Subcutaneous abdominal adipose tissue (tissue), 5 donors: Measurements from ENCODE around the gene EED.

ENCODE experiments used
- H3K27ac ChIP-seq: one replicate; pipeline ENCODE4 v1.7.0; 2013; ENCODE audit warnings: low read depth, mild to moderate bottlenecking, inconsistent platforms, low read length, moderate library complexity
- H3K27me3 ChIP-seq, 5 donors: one replicate each; pipeline ENCODE4 v1.7.0; 2013; ENCODE audit warnings: low read length in 5 of 5, inconsistent platforms in 1 of 5; ENCODE audit not compliant: control insufficient read depth in 5 of 5, insufficient read depth in 4 of 5
- H3K36me3 ChIP-seq, 5 donors: one replicate each; pipeline ENCODE4 v1.7.0; 2013; ENCODE audit warnings: low read length in 5 of 5; ENCODE audit not compliant: control insufficient read depth in 5 of 5, insufficient read depth in 5 of 5
- H3K4me1 ChIP-seq, 5 donors: one replicate each; pipeline ENCODE4 v1.7.0; 2013; ENCODE audit warnings: low read length in 5 of 5, mild to moderate bottlenecking in 3 of 5, moderate library complexity in 1 of 5; ENCODE audit not compliant: control insufficient read depth in 5 of 5, insufficient read depth in 5 of 5
- H3K4me3 ChIP-seq, 5 donors: one replicate each; pipeline ENCODE4 v1.7.0; 2013; ENCODE audit warnings: low read length in 5 of 5, low read depth in 1 of 5
- H3K9ac ChIP-seq, 5 donors: one replicate each; pipeline ENCODE4 v1.7.0; 2013; ENCODE audit warnings: low read length in 5 of 5, mild to moderate bottlenecking in 4 of 5, moderate library complexity in 3 of 5
- H3K9me3 ChIP-seq, 5 donors: one replicate each; pipeline ENCODE4 v1.7.0; 2013; ENCODE audit warnings: low read length in 5 of 5; ENCODE audit not compliant: control insufficient read depth in 5 of 5
- donor health status: healthy.
- donor health status: healthy.
- donor health status: healthy.
- donor health status: healthy.
- donor health status: healthy.

The EED gene

GRCh38 chr11:86246293-86246675 is 1.7 kb downstream of the EED start:
- Histone ChIP-seq H3K27me3 (no peaks in the 10 kb centered on the region), H3K4me1 (peaks cover 5 to 38% (median 31%) of the 10 kb centered on the region in 5 donors), H3K36me3 (no peaks in the 10 kb centered on the region), H3K9me3 (no peaks in the 10 kb centered on the region), H3K27ac (no peak overlapping the region), H3K4me3 (peak overlapping the region; percentile 84 to 99 (median 94)), H3K9ac (peak overlapping the region; percentile 44 to 99 (median 93))

GRCh38 chr11:86247608-86248007 is 3.1 kb downstream of the EED start:
- H3K9me3 ChIP-seq = no peaks in the 10 kb centered on the region
- H3K27me3 ChIP-seq = no peaks in the 10 kb centered on the region
- H3K27ac ChIP-seq = no peak overlapping the region
- H3K9ac ChIP-seq = no peak overlapping the region
- H3K4me1 ChIP-seq = peaks cover 5 to 40% (median 31%) of the 10 kb centered on the region in 5 donors
- H3K4me3 ChIP-seq = no peak overlapping the region
- peaks cover 0 to 1% (median 0%) of the 10 kb centered on the region in 5 donors for H3K36me3 ChIP-seq

GRCh38 chr11:86248609-86249008 is 4.1 kb downstream of the EED start:
- no peak overlapping the region for H3K4me3 ChIP-seq
- H3K9ac ChIP-seq = no peak overlapping the region
- H3K9me3 ChIP-seq = no peaks in the 10 kb centered on the region
- H3K27ac ChIP-seq = no peak overlapping the region
- peaks cover 0 to 3% (median 0%) of the 10 kb centered on the region in 5 donors for H3K36me3 ChIP-seq
- H3K27me3 ChIP-seq = no peaks in the 10 kb centered on the region
- peaks cover 5 to 40% (median 30%) of the 10 kb centered on the region in 5 donors for H3K4me1 ChIP-seq

GRCh38 chr11:86249307-86250098 is 5.0 kb downstream of the EED start:
- no peaks in the 10 kb centered on the region for H3K9me3 ChIP-seq
- no peak overlapping the region for H3K27ac ChIP-seq
- peaks cover 0 to 3% (median 0%) of the 10 kb centered on the region in 5 donors for H3K36me3 ChIP-seq
- peaks cover 5 to 35% (median 24%) of the 10 kb centered on the region in 5 donors for H3K4me1 ChIP-seq
- no peaks in the 10 kb centered on the region for H3K27me3 ChIP-seq
- H3K4me3 ChIP-seq = no peak overlapping the region
- H3K9ac ChIP-seq = no peak overlapping the region

GRCh38 chr11:86251345-86251744 is 6.8 kb downstream of the EED start:
- H3K4me3 ChIP-seq = no peak overlapping the region
- no peak overlapping the region for H3K27ac ChIP-seq
- H3K9ac ChIP-seq = peak overlapping the region in 2 of 5 donors; percentile 48 to 51
- H3K4me1 ChIP-seq = peaks cover 3 to 26% (median 14%) of the 10 kb centered on the region in 5 donors
- no peaks in the 10 kb centered on the region for H3K9me3 ChIP-seq
- no peaks in the 10 kb centered on the region for H3K27me3 ChIP-seq
- H3K36me3 ChIP-seq = peaks cover 0 to 3% (median 2%) of the 10 kb centered on the region in 5 donors

GRCh38 chr11:86255896-86256295 is 11.3 kb downstream of the EED start:
- no peak overlapping the region for H3K27ac ChIP-seq
- no peaks in the 10 kb centered on the region for H3K27me3 ChIP-seq
- peaks cover 0 to 15% (median 0%) of the 10 kb centered on the region in 5 donors for H3K4me1 ChIP-seq
- no peak overlapping the region for H3K9ac ChIP-seq
- H3K36me3 ChIP-seq = peaks cover 8 to 30% (median 13%) of the 10 kb centered on the region in 5 donors
- H3K4me3 ChIP-seq = no peak overlapping the region
- H3K9me3 ChIP-seq = no peaks in the 10 kb centered on the region

GRCh38 chr11:86256608-86257007 is 12.1 kb downstream of the EED start:
- no peak overlapping the region for H3K27ac ChIP-seq
- no peak overlapping the region for H3K4me3 ChIP-seq
- H3K27me3 ChIP-seq = no peaks in the 10 kb centered on the region
- H3K36me3 ChIP-seq = peaks cover 13 to 35% (median 14%) of the 10 kb centered on the region in 5 donors
- peaks cover 0 to 12% (median 0%) of the 10 kb centered on the region in 5 donors for H3K4me1 ChIP-seq
- H3K9me3 ChIP-seq = no peaks in the 10 kb centered on the region
- no peak overlapping the region for H3K9ac ChIP-seq

GRCh38 chr11:86257446-86257845 is 12.9 kb downstream of the EED start:
- Histone ChIP-seq H3K9ac (peak overlapping the region in 1 of 5 donors; percentile 60), H3K27me3 (no peaks in the 10 kb centered on the region), H3K4me3 (no peak overlapping the region), H3K36me3 (peaks cover 13 to 42% (median 20%) of the 10 kb centered on the region in 5 donors), H3K4me1 (peaks cover 0 to 12% (median 0%) of the 10 kb centered on the region in 5 donors), H3K27ac (peak overlapping the region; percentile 42), H3K9me3 (no peaks in the 10 kb centered on the region)

- H3K9me3 ChIP-seq = no peaks in the 10 kb centered on the region
- H3K27me3 ChIP-seq = no peaks in the 10 kb centered on the region
- H3K27ac ChIP-seq = no peak overlapping the region
- H3K4me3 ChIP-seq = no peak overlapping the region
- no peak overlapping the region for H3K9ac ChIP-seq
- peaks cover 16 to 58% (median 30%) of the 10 kb centered on the region in 5 donors for H3K36me3 ChIP-seq
- peaks cover 0 to 12% (median 0%) of the 10 kb centered on the region in 5 donors for H3K4me1 ChIP-seq
Measured at GRCh38 chr11:86259730-86260129, 15.2 kb downstream of the EED start.

- no peak overlapping the region for H3K4me3 ChIP-seq
- H3K4me1 ChIP-seq = peaks cover 0 to 12% (median 0%) of the 10 kb centered on the region in 5 donors
- H3K36me3 ChIP-seq = peaks cover 22 to 61% (median 34%) of the 10 kb centered on the region in 5 donors
- H3K27ac ChIP-seq = no peak overlapping the region
- no peak overlapping the region for H3K9ac ChIP-seq
- H3K27me3 ChIP-seq = no peaks in the 10 kb centered on the region
- H3K9me3 ChIP-seq = no peaks in the 10 kb centered on the region
Measured at GRCh38 chr11:86261328-86261727, 16.8 kb downstream of the EED start.
